ENCODE measurements around the gene SCNN1G.

SCNN1G gene

GRCh38 chr16:23202166-23202565 lies 19.6 kb downstream of the SCNN1G start:
- DNase-seq (ENCODE audit: low read depth) = no peak

- DNase-seq (ENCODE audit: low read depth) = no peak
These were observed 24.4 kb downstream of the SCNN1G start for GRCh38 chr16:23206986-23207385.

GRCh38 chr16:23207485-23207884 lies 24.9 kb downstream of the SCNN1G start:
- DNase-seq (ENCODE audit: low read depth) = no peak

GRCh38 chr16:23209606-23210005 lies 27.1 kb downstream of the SCNN1G start:
- DNase-seq (ENCODE audit: low read depth) = no peak

- DNase-seq (ENCODE audit: low read depth) = no peak
These were observed 31.3 kb downstream of the SCNN1G start for GRCh38 chr16:23213831-23214230.

GRCh38 chr16:23214796-23215195 lies 32.3 kb downstream of the SCNN1G start:
- DNase-seq (ENCODE audit: low read depth) = no peak

GRCh38 chr16:23215435-23215834 lies 32.9 kb downstream of the SCNN1G start:
- no peak for DNase-seq (ENCODE audit: low read depth)

- no peak for DNase-seq (ENCODE audit: low read depth)
These were observed 34.2 kb downstream of the SCNN1G start for GRCh38 chr16:23216658-23217246.

- DNase-seq (ENCODE audit: low read depth) = no peak
These were observed 35.1 kb downstream of the SCNN1G start for GRCh38 chr16:23217646-23218045.

- DNase-seq (ENCODE audit: low read depth) = no peak
These were observed 40.4 kb downstream of the SCNN1G start for GRCh38 chr16:23222929-23223328.

- DNase-seq (ENCODE audit: low read depth) = no peak
These were observed 40.8 kb downstream of the SCNN1G start for GRCh38 chr16:23223368-23223767.

- DNase-seq (ENCODE audit: low read depth) = no peak
These were observed 42.6 kb downstream of the SCNN1G start for GRCh38 chr16:23225109-23225508.

GRCh38 chr16:23225634-23226033 lies 43.1 kb downstream of the SCNN1G start:
- no peak for DNase-seq (ENCODE audit: low read depth)

- no peak for DNase-seq (ENCODE audit: low read depth)
These were observed 45.0 kb downstream of the SCNN1G start for GRCh38 chr16:23227529-23227928.

- no peak for DNase-seq (ENCODE audit: low read depth)
These were observed 47.2 kb downstream of the SCNN1G start for GRCh38 chr16:23229714-23230113.

GRCh38 chr16:23232806-23233205 lies 50.3 kb downstream of the SCNN1G start:
- no peak for DNase-seq (ENCODE audit: low read depth)

- DNase-seq (ENCODE audit: low read depth) = no peak
These were observed 52.6 kb downstream of the SCNN1G start for GRCh38 chr16:23235176-23235575.

- DNase-seq (ENCODE audit: low read depth) = no peak
These were observed 54.4 kb downstream of the SCNN1G start for GRCh38 chr16:23236983-23237382.

- DNase-seq (ENCODE audit: low read depth) = no peak
These were observed 58.4 kb downstream of the SCNN1G start for GRCh38 chr16:23240994-23241393.

GRCh38 chr16:23244122-23244521 lies 61.6 kb downstream of the SCNN1G start:
- no peak for DNase-seq (ENCODE audit: low read depth)

- DNase-seq (ENCODE audit: low read depth) = no peak
These were observed 62.7 kb downstream of the SCNN1G start for GRCh38 chr16:23245268-23245667.

GRCh38 chr16:23248261-23249194 lies 66.0 kb downstream of the SCNN1G start:
- DNase-seq (ENCODE audit: low read depth) = peak; percentile 55

GRCh38 chr16:23249830-23250229 lies 67.3 kb downstream of the SCNN1G start:
- DNase-seq (ENCODE audit: low read depth) = no peak

- no peak for DNase-seq (ENCODE audit: low read depth)
These were observed 69.8 kb downstream of the SCNN1G start for GRCh38 chr16:23252310-23252709.
